Panc1 (cell line): Measurements from ENCODE around the gene ADD2. TPM values are rescaled to one million over a fixed set of nuclear protein-coding genes. Genes with fewer than 3 reads are reported as not detected.

Experiments used
- ATAC-seq: fragments of 200-7000 bp; cut with Tn5 transposase; 2 replicates; pipeline ENCODE4 v1.9.1; 2020; ENCODE audit warnings: mild to moderate bottlenecking, moderate library complexity
- BruUV-seq: library from RNA; stranded (reverse); fragments of 400-500 nt; replicated peaks from 2 replicates; lab custom pipeline; 2021; lab: Mats Ljungman, UMichigan
- CTCF ChIA-PET: fragments of 300-600 bp; sonication (Branson Sonifier 250); formaldehyde crosslinking; loops from one replicate; lab custom pipeline; 2022; ENCODE audit warnings: antibody characterized with exemption; lab: Charles Lee
- POLR2A ChIA-PET: fragments of 300-600 bp; sonication (Branson Sonifier 250); formaldehyde crosslinking; loops from one replicate; lab custom pipeline; 2022; ENCODE audit warnings: antibody characterized with exemption; lab: Charles Lee
- DNase-seq: peaks from one replicate; pipeline ENCODE4 v3.0.0-alpha.2; 2010; ENCODE audit warnings: low read depth, low spot score
- H3K27ac ChIP-seq: 2 replicates; pipeline ENCODE4 v1.5.1; 2011; ENCODE audit warnings: mild to moderate bottlenecking, low read length, inconsistent platforms
- H3K27me3 ChIP-seq: fragments of 200-500 bp; sonication (Bioruptor generic); 2 replicates; pipeline ENCODE4 v1.6.0; 2014; ENCODE audit warnings: low read length, inconsistent platforms; ENCODE audit not compliant: control insufficient read depth, insufficient read depth
- H3K36me3 ChIP-seq: fragments of 200-500 bp; sonication (Bioruptor generic); 2 replicates; pipeline ENCODE4 v1.5.1; 2014; ENCODE audit warnings: inconsistent platforms, mild to moderate bottlenecking, low read length, moderate library complexity; ENCODE audit not compliant: control insufficient read depth, insufficient read depth
- H3K4me1 ChIP-seq: 2 replicates; pipeline ENCODE4 v1.5.1; 2011; ENCODE audit warnings: inconsistent platforms, mild to moderate bottlenecking, low read length, moderate library complexity; ENCODE audit not compliant: control insufficient read depth, insufficient read depth
- H3K4me3 ChIP-seq, 2 experiments: 2 replicates each; pipeline ENCODE4 v1.5.1; 2011 to 2012; ENCODE audit warnings: low read depth in 2 of 2, low read length in 2 of 2, mild to moderate bottlenecking in 2 of 2, inconsistent platforms in 1 of 2, moderate library complexity in 1 of 2
- H3K9me3 ChIP-seq: fragments of 200-500 bp; sonication (Bioruptor generic); 2 replicates; pipeline ENCODE4 v1.5.1; 2014; ENCODE audit warnings: low read depth, mild to moderate bottlenecking, inconsistent platforms, low read length, moderate library complexity; ENCODE audit not compliant: control insufficient read depth, insufficient read depth
- POLR2AphosphoS5 ChIP-seq: IDR thresholded peaks from 2 replicates; pipeline ENCODE4 v1.6.1; 2012; ENCODE audit warnings: mild to moderate bottlenecking, low read depth, low read length, moderate library complexity
- SIN3A ChIP-seq: IDR thresholded peaks from 2 replicates; pipeline ENCODE4 v1.6.1; 2012; ENCODE audit warnings: low read depth, mild to moderate bottlenecking, low read length, moderate library complexity, borderline replicate concordance; ENCODE audit not compliant: insufficient read depth
- TCF7L2 ChIP-seq: IDR thresholded peaks from 2 replicates; pipeline ENCODE4 v1.6.1; 2011; ENCODE audit warnings: mild to moderate bottlenecking, low read depth, low read length, inconsistent platforms
- in situ Hi-C: cut with HindIII; loops from 2 replicates; pipeline ENCODE4 v1.10.0; 2016; ENCODE audit warnings: low sequenced_read_pairs, low pct_unique_long_range_greater_than_20kb
- intact Hi-C: fragments of 100-400 bp; cut with micrococcal nuclease; formaldehyde crosslinking; loops from one replicate; pipeline ENCODE4 v1.10.0; 2022; ENCODE audit not compliant: unreplicated experiment
- total RNA-seq: library from RNA; stranded (reverse); gene quantifications from one replicate; pipeline ENCODE4 v1.2.1, GENCODE V29; 2021; ENCODE audit not compliant: unreplicated experiment
- TF ChIP-seq, protein P1 (sequence below), 2 experiments: IDR thresholded peaks; 2 replicates each; pipeline ENCODE4 v1.6.1; 2011 to 2012; ENCODE audit warnings: low read depth in 2 of 2, control low read depth in 1 of 2, low read length in 1 of 2, mild to moderate bottlenecking in 1 of 2, moderate library complexity in 1 of 2; ENCODE audit not compliant: insufficient read depth in 1 of 2
- TF ChIP-seq, protein P2 (sequence below): fragments of 450-650 bp; IDR thresholded peaks from 2 replicates; pipeline ENCODE4 v1.5.1; 2017; ENCODE audit warnings: mild to moderate bottlenecking

The ADD2 gene
- total RNA-seq, 1 experiment from 2014 or later: 0.26 TPM

DNA sequence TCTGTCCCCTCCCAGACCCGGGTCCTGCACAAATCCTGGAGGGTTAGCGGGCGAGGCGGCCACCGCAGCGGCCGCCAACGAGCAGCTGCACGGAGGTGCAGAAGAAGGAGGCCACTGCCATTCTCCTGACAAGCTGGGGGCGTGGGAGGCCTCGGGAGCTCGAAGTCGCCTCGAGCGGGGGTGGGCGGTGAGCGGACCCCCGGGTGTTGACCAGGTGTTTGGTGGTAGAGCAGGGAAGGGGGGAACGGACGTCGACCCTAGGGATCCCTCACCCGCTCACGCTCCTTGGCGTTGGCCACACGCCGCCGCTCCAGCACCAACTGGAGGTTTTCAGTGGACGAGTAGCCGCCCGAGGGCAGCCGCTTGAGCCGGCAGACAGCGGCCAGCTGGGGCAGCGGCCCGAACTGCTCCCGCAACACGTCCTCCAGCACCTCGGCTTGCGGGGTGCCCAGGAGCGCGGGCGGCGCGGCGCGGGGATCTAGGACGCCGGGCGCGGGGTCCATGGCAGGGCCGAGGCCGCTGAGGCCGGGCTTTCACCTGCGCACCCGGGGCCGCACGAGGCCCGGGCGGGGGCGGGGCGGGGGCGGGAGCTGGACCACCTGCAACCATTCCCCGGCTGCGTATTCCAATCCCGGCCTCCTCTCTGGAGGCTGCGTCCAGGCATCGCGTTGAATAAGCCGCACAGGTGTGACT, 22.3 kb upstream of the ADD2 start, which contains the start of gene FIGLA:
FIGLA (minus strand) TSS at position 508 of the 693 bp plus-strand sequence; CDS start at position 503, 5 bp downstream.
- TF ChIP-seq, protein P1, sequence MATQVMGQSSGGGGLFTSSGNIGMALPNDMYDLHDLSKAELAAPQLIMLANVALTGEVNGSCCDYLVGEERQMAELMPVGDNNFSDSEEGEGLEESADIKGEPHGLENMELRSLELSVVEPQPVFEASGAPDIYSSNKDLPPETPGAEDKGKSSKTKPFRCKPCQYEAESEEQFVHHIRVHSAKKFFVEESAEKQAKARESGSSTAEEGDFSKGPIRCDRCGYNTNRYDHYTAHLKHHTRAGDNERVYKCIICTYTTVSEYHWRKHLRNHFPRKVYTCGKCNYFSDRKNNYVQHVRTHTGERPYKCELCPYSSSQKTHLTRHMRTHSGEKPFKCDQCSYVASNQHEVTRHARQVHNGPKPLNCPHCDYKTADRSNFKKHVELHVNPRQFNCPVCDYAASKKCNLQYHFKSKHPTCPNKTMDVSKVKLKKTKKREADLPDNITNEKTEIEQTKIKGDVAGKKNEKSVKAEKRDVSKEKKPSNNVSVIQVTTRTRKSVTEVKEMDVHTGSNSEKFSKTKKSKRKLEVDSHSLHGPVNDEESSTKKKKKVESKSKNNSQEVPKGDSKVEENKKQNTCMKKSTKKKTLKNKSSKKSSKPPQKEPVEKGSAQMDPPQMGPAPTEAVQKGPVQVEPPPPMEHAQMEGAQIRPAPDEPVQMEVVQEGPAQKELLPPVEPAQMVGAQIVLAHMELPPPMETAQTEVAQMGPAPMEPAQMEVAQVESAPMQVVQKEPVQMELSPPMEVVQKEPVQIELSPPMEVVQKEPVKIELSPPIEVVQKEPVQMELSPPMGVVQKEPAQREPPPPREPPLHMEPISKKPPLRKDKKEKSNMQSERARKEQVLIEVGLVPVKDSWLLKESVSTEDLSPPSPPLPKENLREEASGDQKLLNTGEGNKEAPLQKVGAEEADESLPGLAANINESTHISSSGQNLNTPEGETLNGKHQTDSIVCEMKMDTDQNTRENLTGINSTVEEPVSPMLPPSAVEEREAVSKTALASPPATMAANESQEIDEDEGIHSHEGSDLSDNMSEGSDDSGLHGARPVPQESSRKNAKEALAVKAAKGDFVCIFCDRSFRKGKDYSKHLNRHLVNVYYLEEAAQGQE (IDR thresholded peaks at IDR 0.05; ENCODE audit: insufficient read depth in 1 of 2, low read depth in 2 of 2, low read length in 1 of 2): no peak
- no peak for TF ChIP-seq TCF7L2
- TF ChIP-seq, protein P2, sequence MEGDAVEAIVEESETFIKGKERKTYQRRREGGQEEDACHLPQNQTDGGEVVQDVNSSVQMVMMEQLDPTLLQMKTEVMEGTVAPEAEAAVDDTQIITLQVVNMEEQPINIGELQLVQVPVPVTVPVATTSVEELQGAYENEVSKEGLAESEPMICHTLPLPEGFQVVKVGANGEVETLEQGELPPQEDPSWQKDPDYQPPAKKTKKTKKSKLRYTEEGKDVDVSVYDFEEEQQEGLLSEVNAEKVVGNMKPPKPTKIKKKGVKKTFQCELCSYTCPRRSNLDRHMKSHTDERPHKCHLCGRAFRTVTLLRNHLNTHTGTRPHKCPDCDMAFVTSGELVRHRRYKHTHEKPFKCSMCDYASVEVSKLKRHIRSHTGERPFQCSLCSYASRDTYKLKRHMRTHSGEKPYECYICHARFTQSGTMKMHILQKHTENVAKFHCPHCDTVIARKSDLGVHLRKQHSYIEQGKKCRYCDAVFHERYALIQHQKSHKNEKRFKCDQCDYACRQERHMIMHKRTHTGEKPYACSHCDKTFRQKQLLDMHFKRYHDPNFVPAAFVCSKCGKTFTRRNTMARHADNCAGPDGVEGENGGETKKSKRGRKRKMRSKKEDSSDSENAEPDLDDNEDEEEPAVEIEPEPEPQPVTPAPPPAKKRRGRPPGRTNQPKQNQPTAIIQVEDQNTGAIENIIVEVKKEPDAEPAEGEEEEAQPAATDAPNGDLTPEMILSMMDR: no peak
- TF ChIP-seq SIN3A: no peak
- no peak for TF ChIP-seq POLR2AphosphoS5
- BruUV-seq: no TSS peak
- Histone ChIP-seq H3K27me3 (peaks cover 36% of the 10 kb centered on the region), H3K36me3 (no peaks in the 10 kb centered on the region), H3K4me1 (no peaks in the 10 kb centered on the region), H3K9me3 (no peaks in the 10 kb centered on the region), H3K4me3 (no peak within 1 kb of the TSS), H3K27ac (no peak within 1 kb of the TSS)
- intact Hi-C loops (no loop called here), in situ Hi-C loops (no loop called here)
- POLR2A ChIA-PET: no interaction called here
- ATAC-seq (no peak), DNase-seq (no peak)
- CTCF ChIA-PET: interaction anchor here (0.6 to 0.7 kb wide), 3 partner anchors 29 to 74 kb away, joined by 3 to 8 read pairs (median 4); no protein-coding TSS in a partner anchor

GRCh38 chr2:70789304-70790135, 21.5 kb upstream of the ADD2 start:
- ATAC-seq: peak; percentile 90
- no peak overlapping the region for H3K4me3 ChIP-seq

More at GRCh38 chr2:70789304-70790135, 21.5 kb upstream of the ADD2 start:
- no TSS peak for BruUV-seq
- Histone ChIP-seq H3K27ac (no peak overlapping the region), H3K9me3 (no peaks in the 10 kb centered on the region), H3K27me3 (peaks cover 30% of the 10 kb centered on the region), H3K36me3 (no peaks in the 10 kb centered on the region), H3K4me1 (no peaks in the 10 kb centered on the region)
- DNase-seq: no peak
- ChIA-PET POLR2A (no interaction called here), CTCF (interaction anchor here (0.6 kb wide), 2 partner anchors 42 to 75 kb away, joined by 3 to 8 read pairs; no protein-coding TSS in a partner anchor)
- TF ChIP-seq, protein P2: peak; percentile 87
- TF ChIP-seq, protein P1 (IDR thresholded peaks at IDR 0.05; ENCODE audit: insufficient read depth in 1 of 2, low read depth in 2 of 2, low read length in 1 of 2): no peak
- TF ChIP-seq TCF7L2 (no peak), POLR2AphosphoS5 (no peak), SIN3A (no peak)
- intact Hi-C loops (loop anchor here (5.0 kb wide), 1 partner anchor 73 kb away; no protein-coding TSS in a partner anchor), in situ Hi-C loops (no loop called here)
